ENCODE results near the gene P2RX7.

GRCh38 chr12:121090586-121091514 lies 41.8 kb upstream of the P2RX7 start:
- TF ChIP-seq CTCF (conservative IDR thresholded peaks at IDR 0.05 in 1 of 2, IDR thresholded peaks at IDR 0.05 in 1 of 2; ENCODE audit: low read depth in 1 of 2, low read length in 2 of 2): no peak
- no peak for TF ChIP-seq EZH2 (IDR thresholded peaks at IDR 0.05; ENCODE audit: low read length, missing control alignments)
